Pancreas (tissue), 10 donors: ENCODE data around the gene BCO2. TPM values are rescaled to one million over a fixed set of nuclear protein-coding genes. Genes with fewer than 3 reads are reported as not detected.
"Not testable (repeated sequence)": the region's sequence is repeated elsewhere in the genome, so short reads cannot be mapped to it uniquely, and the experiment has no call there.

ENCODE experiments used
- ATAC-seq, 4 donors: fragments of 200-7000 bp; cut with Tn5 transposase; one replicate each; pipeline versions ENCODE4 v1.8.0 to v1.9.1; 2020; ENCODE audit warnings: mild to moderate bottlenecking in 4 of 4, moderate library complexity in 4 of 4
- DNase-seq, 6 donors: peaks; one replicate each; pipeline ENCODE4 v3.0.0-alpha.2; 2020
- FAIRE-seq: peaks from 2 replicates; lab custom pipeline; 2012; peaks lifted over from hg19 to GRCh38; lab: Jason Lieb, UNC
- H3K27ac ChIP-seq, 4 donors: fragments of 200-600 bp; sonication (generic); 1 replicate in 3 of 4; 2 replicates in 1 of 4; pipeline versions ENCODE4 v1.5.0 to v1.8.0; 2020
- H3K27me3 ChIP-seq, 4 donors: fragments of 200-600 bp; one replicate each; pipeline ENCODE4 v1.8.0; 2021
- H3K36me3 ChIP-seq, 3 donors: fragments of 200-600 bp; sonication (generic) in 1 of 3; one replicate each; pipeline versions ENCODE4 v1.5.0 to v1.8.0; 2020 to 2021
- H3K4me1 ChIP-seq, 3 donors: fragments of 200-600 bp; one replicate each; pipeline ENCODE4 v1.8.0; 2021
- H3K4me3 ChIP-seq, 4 donors: fragments of 200-600 bp; sonication (generic) in 2 of 4; one replicate each; pipeline versions ENCODE4 v1.5.0 to v1.8.0; 2020 to 2021
- H3K9me3 ChIP-seq, 4 donors: fragments of 200-600 bp; one replicate each; pipeline ENCODE4 v1.8.0; 2021
- WGBS, 2 donors: extraction: QIAGEN DNeasy Blood & Tissue Kit; methylation state at CpG; one replicate each; pipeline ENCODE4 v1.1.7; 2013; 5-methylcytosine and 5-hydroxymethylcytosine counted together
- intact Hi-C, 3 donors: fragments of 100-400 bp; cut with DNase I; formaldehyde crosslinking; loops; one replicate each; pipeline versions ENCODE4 v1.11.1 to v1.14.2; 2022
- polyA plus RNA-seq, 2 donors: library from polyadenylated mRNA; stranded (reverse); fragments of 200-250 nt; gene quantifications; one replicate each; pipeline ENCODE4 v1.2.3, GENCODE V29; 2013
- total RNA-seq, 6 donors: library from RNA; stranded (reverse); fragmentation: NEBNext Ultra II Directional in 4 of 6; extraction: Animal tissue kit (Norgen Biotek cat#: 25700) in 4 of 6; gene quantifications; one replicate each; pipeline versions ENCODE4 v1.2.1 to v1.2.4, GENCODE V29; 2021 to 2023
- TF ChIP-seq, protein P1 (sequence below), 4 donors: fragments of 200-600 bp; sonication (generic) in 3 of 4; IDR thresholded peaks; one replicate each; pipeline versions ENCODE4 v1.5.0 to v1.8.0; 2021; ENCODE audit warnings: antibody characterized with exemption in 4 of 4
- donor health status: healthy with polysubstance abuse.
- donor health status: DM: no; HTN: no; CAD: no; lungs with moderate emphysema.
- donor health status: DM: no; HTN: no; CAD: no.
- donor health status: control.
- donor health status: control.
- donor health status: Bipolar disorder and iron deficiency.
- donor health status: DM: yes; HTN: yes; CAD: no.
- donor health status: DM: no; HTN: no; CAD: no.
- donor health status: DM: no; HTN: no; CAD: no.
- donor health status: DM: yes; HTN: yes; CAD: no.

Gene BCO2
- total and polyA plus RNA-seq, 8 donors = 0.59 to 10.0 (median 2.5) TPM

GRCh38 chr11:112185883-112186282, 10.6 kb downstream of the BCO2 start:
- intact Hi-C loops = no loop called here
- Histone ChIP-seq H3K9me3 (no peaks in the 10 kb centered on the region), H3K4me1 (no peaks in the 10 kb centered on the region), H3K27ac (no peak overlapping the region), H3K36me3 (no peaks in the 10 kb centered on the region), H3K4me3 (no peak overlapping the region), H3K27me3 (no peaks in the 10 kb centered on the region)
- FAIRE-seq (no peak), DNase-seq (no peak), ATAC-seq (no peak)
- TF ChIP-seq, protein P1, sequence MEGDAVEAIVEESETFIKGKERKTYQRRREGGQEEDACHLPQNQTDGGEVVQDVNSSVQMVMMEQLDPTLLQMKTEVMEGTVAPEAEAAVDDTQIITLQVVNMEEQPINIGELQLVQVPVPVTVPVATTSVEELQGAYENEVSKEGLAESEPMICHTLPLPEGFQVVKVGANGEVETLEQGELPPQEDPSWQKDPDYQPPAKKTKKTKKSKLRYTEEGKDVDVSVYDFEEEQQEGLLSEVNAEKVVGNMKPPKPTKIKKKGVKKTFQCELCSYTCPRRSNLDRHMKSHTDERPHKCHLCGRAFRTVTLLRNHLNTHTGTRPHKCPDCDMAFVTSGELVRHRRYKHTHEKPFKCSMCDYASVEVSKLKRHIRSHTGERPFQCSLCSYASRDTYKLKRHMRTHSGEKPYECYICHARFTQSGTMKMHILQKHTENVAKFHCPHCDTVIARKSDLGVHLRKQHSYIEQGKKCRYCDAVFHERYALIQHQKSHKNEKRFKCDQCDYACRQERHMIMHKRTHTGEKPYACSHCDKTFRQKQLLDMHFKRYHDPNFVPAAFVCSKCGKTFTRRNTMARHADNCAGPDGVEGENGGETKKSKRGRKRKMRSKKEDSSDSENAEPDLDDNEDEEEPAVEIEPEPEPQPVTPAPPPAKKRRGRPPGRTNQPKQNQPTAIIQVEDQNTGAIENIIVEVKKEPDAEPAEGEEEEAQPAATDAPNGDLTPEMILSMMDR (IDR thresholded peaks at IDR 0.05) = no peak

DNA sequence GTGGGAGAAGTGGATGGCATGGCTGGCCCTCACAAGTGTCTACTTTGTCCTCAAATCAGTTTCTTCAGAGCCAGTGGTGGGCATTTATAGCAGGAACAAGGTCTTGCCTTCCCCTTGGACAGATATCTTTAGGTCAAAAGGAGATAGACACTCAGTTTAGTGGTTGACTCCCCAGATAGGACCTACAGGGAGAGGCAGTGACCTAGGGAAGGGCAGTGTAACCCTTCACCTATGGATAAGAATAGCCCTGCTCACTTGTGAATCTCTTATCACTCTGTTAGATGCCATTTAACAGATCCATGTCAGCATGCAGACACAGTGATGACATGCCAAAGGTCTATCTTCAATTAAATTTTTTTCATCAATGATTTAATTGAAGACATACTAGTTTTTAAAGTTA, 11.0 kb downstream of the BCO2 start:
- H3K9me3 ChIP-seq = no peaks in the 10 kb centered on the region
- no peak overlapping the region for H3K27ac ChIP-seq
- no peak overlapping the region for H3K4me3 ChIP-seq
- H3K36me3 ChIP-seq = no peaks in the 10 kb centered on the region
- no peaks in the 10 kb centered on the region for H3K4me1 ChIP-seq
- DNase-seq = no peak
- FAIRE-seq = no peak
- intact Hi-C loops = no loop called here
- H3K27me3 ChIP-seq = no peaks in the 10 kb centered on the region
- ATAC-seq = no peak
- TF ChIP-seq, protein P1 (IDR thresholded peaks at IDR 0.05) = no peak

DNA sequence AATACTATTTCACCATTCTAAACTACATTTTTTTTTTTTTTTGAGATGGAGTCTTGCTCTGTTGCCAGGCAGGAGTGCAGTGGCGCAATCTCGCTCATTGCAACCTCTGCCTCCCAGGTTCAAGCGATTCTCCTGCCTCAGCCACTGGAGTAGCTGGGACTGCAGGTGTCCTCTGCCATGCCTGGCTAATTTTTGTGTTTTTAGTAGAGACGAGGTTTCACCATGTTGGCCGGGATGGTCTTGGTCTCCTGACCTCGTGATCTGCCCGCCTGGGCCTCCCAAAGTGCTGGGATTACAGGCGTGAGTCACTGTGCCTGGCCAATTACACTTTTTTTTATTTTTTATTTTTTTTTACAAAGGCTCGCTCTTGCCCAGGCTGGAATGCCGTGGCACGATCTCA, 19.8 kb downstream of the BCO2 start:
- intact Hi-C loops, H3K4me3 ChIP-seq, H3K4me1 ChIP-seq, H3K9me3 ChIP-seq, H3K27me3 ChIP-seq, FAIRE-seq, H3K36me3 ChIP-seq: not testable (repeated sequence)
- DNase-seq (peak in 1 of 6 donors; percentile 16), ATAC-seq (peak; percentile 28 to 63 (median 58))
- whole genome bisulfite sequencing, 2 donors = 51 to 56% methylated on average over 10 to 11 of the region's 11 CpGs
- H3K27ac ChIP-seq = peak overlapping the region in 2 of 4 donors; percentile 36 to 52

GRCh38 chr11:112195951-112196351, 20.6 kb downstream of the BCO2 start:
- no peak for FAIRE-seq
- WGBS, 2 donors = 36 to 38% methylated on average over 2 of the region's 2 CpGs
- DNase-seq = no peak

DNA sequence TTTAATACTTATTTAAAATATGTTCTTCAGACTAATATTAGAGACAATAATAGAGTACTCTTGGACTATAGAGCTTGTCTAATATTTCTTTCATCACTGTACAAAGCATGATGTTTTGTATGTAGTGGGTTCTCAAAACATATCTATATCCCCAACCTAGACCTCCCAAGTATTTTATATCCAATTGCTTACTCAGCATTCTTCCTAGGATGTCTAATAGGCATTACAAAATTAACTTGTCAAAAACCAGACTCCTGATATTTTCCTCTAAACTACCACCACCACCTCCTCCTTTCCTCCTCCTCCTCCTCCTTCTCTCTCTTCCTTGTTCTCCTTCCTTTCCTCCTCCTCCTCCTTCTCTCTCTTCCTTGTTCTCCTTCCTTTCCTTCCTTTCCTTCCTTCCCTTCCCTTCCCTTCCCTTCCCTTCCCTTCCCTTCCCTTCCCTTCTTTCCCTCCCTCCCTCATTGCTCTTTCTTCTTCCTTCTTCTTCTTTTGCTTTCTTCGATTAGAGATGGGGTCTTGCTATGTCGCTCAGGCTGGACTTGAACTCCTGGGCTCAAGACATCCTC, 21.3 kb downstream of the BCO2 start:
- no peak overlapping the region for H3K4me3 ChIP-seq
- WGBS, 2 donors = 64 to 67% methylated on average over 2 of the region's 2 CpGs
- intact Hi-C loops = no loop called here
- DNase-seq (no peak), ATAC-seq (no peak), FAIRE-seq (no peak)
- no peaks in the 10 kb centered on the region for H3K36me3 ChIP-seq
- no peaks in the 10 kb centered on the region for H3K27me3 ChIP-seq
- H3K27ac ChIP-seq = no peak overlapping the region
- TF ChIP-seq, protein P1 (IDR thresholded peaks at IDR 0.05) = no peak
- no peaks in the 10 kb centered on the region for H3K9me3 ChIP-seq
- no peaks in the 10 kb centered on the region for H3K4me1 ChIP-seq

More at GRCh38 chr11:112195951-112196351, 20.6 kb downstream of the BCO2 start:
- TF ChIP-seq, protein P1 (IDR thresholded peaks at IDR 0.05) = no peak
- no peaks in the 10 kb centered on the region for H3K9me3 ChIP-seq
- ATAC-seq = peak in 1 of 4 donors; percentile 44
- no peaks in the 10 kb centered on the region for H3K36me3 ChIP-seq
- H3K4me1 ChIP-seq = no peaks in the 10 kb centered on the region
- no peaks in the 10 kb centered on the region for H3K27me3 ChIP-seq
- no peak overlapping the region for H3K4me3 ChIP-seq
- H3K27ac ChIP-seq = no peak overlapping the region
- intact Hi-C loops = no loop called here

DNA sequence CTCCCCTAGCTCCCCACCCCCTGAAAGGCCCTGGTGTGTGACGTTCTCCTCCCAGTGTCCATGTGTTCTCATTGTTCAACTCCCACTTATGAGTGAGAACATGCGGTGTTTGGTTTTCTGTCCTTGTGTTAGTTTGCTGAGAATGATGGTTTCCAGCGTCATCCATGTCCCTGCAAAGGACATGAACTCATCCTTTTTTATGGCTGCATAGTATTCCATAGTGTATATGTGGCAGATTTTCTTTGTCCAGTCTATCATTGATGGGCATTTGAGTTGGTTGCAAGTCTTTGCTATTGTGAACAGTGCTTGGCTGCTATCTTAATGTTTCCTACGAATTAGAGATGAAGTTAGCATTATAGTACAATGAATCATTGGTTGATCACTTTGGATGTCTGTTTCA, 23.8 kb downstream of the BCO2 start:
- DNase-seq, H3K4me1 ChIP-seq, H3K4me3 ChIP-seq, FAIRE-seq, H3K36me3 ChIP-seq, H3K9me3 ChIP-seq, intact Hi-C loops, H3K27ac ChIP-seq, H3K27me3 ChIP-seq, ATAC-seq: not testable (repeated sequence)
- WGBS, 2 donors = 68 to 74% methylated on average over 4 of the region's 4 CpGs
